Measurements from ENCODE around the gene NHLH2. TPM values are rescaled to one million over a fixed set of nuclear protein-coding genes. Genes with fewer than 3 reads are reported as not detected.
A peak's percentile ranks its signal among the peaks of the same experiment; 100 is the strongest.

The NHLH2 gene
- total RNA-seq, 1 donor from 2014 or later = not detected

DNA sequence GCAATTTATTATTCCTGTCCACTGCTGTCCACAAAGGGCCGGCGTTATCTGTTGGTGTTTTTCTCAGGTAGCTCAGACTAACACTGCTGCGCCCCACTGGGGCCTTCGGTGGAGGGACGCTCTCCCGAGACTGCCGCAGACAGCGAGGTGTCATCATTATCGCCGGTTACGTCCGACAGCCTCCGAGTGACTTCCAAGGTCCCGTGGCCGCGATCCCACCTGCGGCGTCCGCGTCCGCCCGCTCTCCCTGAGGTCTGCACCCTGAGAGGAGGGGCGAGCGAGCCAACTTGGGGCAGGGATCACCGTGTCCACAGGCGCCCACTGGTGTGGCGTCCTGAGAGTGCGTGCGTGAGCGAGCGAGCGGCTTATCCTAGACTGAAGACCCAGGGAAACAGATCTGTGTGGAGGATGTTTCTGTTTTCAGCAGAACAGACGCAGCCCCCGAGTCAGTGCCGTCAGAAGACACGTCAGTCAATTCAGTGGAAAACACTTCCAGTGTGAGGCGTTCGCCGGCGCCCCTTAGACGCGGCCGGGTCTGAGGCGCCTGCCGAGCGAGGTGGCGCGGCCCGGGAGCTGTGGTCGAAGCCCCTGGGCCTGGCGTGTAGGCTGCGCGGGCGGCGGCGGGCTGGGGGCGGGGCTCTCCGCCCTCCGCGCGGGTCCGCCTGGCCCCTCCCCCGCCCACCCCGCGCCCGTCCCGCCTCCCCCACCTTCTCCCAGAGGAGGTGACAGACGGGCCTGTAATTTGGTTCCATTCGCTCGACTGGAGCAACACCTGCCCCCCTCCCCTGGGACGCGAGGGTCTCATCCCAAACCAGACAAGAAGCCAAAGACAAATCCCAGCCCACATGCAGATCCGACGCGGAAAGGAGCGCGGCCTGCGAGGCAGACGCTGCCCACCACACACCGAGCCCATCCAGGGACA is 12.6 kb downstream of the NHLH2 start:
- H3K27me3 ChIP-seq (ENCODE audit: control insufficient read depth in 3 of 3, insufficient read depth in 3 of 3, low read length in 3 of 3) = peaks cover 10 to 30% (median 26%) of the 10 kb centered on the region in 3 donors
- peak overlapping the region; percentile 66 to 72 (median 70) for H3K4me3 ChIP-seq (ENCODE audit: low read length in 3 of 3)
- H3K36me3 ChIP-seq (ENCODE audit: control insufficient read depth in 3 of 3, insufficient read depth in 3 of 3, low read length in 3 of 3) = no peaks in the 10 kb centered on the region
- no peaks in the 10 kb centered on the region for H3K9me3 ChIP-seq (ENCODE audit: control insufficient read depth in 3 of 3, low read length in 3 of 3)
- no peak overlapping the region for H3K27ac ChIP-seq (ENCODE audit: low read depth, low read length)
- peak overlapping the region in 2 of 3 donors; percentile 52 to 64 for H3K9ac ChIP-seq (ENCODE audit: low read depth in 1 of 3, low read length in 3 of 3)
- peaks cover 9 to 13% (median 9%) of the 10 kb centered on the region in 3 donors for H3K4me1 ChIP-seq (ENCODE audit: control insufficient read depth in 3 of 3, insufficient read depth in 3 of 3, low read length in 3 of 3)

DNA sequence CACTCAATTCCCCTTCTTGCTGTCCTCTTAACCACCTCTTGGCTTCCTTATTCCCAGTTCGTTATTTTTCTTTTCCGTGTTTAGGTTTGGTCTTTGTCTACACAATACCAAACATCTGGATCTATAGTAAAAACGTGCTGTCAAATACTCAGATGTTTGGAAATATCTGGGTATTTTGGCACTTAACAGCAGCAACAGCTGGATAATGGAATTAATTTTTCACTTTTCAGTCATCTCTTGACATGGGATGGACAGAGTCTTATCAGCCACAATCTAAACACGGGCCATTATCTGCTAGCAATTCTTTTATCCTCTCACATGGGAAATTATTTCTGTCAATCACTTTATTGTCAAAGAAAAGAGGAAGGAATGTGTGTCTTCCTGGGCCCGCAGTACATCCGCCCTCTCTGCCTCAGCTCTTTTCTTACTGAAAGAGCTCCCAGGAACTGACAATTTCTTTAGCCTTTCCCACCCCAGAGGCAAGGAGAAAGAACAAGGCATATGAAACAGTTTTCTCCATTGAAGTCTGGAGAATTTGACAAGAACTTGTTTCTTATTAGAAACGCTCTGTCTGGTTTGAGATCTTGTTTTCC is 13.4 kb downstream of the NHLH2 start:
- Histone ChIP-seq H3K4me1 (ENCODE audit: control insufficient read depth in 3 of 3, insufficient read depth in 3 of 3, low read length in 3 of 3) (peaks cover 9 to 13% (median 9%) of the 10 kb centered on the region in 3 donors), H3K27ac (ENCODE audit: low read depth, low read length) (no peak overlapping the region), H3K4me3 (ENCODE audit: low read length in 3 of 3) (peak overlapping the region in 2 of 3 donors; percentile 66 to 72), H3K36me3 (ENCODE audit: control insufficient read depth in 3 of 3, insufficient read depth in 3 of 3, low read length in 3 of 3) (no peaks in the 10 kb centered on the region), H3K9me3 (ENCODE audit: control insufficient read depth in 3 of 3, low read length in 3 of 3) (no peaks in the 10 kb centered on the region), H3K27me3 (ENCODE audit: control insufficient read depth in 3 of 3, insufficient read depth in 3 of 3, low read length in 3 of 3) (peaks cover 8 to 26% (median 26%) of the 10 kb centered on the region in 3 donors), H3K9ac (ENCODE audit: low read depth in 1 of 3, low read length in 3 of 3) (peak overlapping the region in 1 of 3 donors; percentile 64)

DNA sequence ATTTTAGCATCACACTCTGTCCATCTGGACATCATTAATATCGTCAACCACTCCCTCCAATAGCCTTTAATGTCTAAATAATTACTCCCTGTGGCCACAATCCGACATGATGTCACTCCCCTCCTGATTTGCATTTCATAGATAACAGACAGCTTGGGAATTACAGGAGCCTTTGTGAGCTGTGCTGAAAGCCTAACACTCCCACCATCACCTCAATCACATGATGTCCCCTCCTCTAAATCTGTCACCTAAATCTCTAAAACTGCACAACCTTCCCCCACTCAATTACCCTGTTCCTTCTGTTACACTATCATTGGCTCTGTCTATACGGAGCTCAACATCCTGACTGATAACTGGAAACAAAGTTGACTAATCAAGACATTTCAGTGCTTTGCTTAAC is 14.3 kb downstream of the NHLH2 start:
- Histone ChIP-seq H3K27me3 (ENCODE audit: control insufficient read depth in 3 of 3, insufficient read depth in 3 of 3, low read length in 3 of 3) (peaks cover 8 to 26% (median 26%) of the 10 kb centered on the region in 3 donors), H3K27ac (ENCODE audit: low read depth, low read length) (no peak overlapping the region), H3K4me1 (ENCODE audit: control insufficient read depth in 3 of 3, insufficient read depth in 3 of 3, low read length in 3 of 3) (peaks cover 9 to 13% (median 9%) of the 10 kb centered on the region in 3 donors), H3K9ac (ENCODE audit: low read depth in 1 of 3, low read length in 3 of 3) (no peak overlapping the region), H3K36me3 (ENCODE audit: control insufficient read depth in 3 of 3, insufficient read depth in 3 of 3, low read length in 3 of 3) (no peaks in the 10 kb centered on the region), H3K9me3 (ENCODE audit: control insufficient read depth in 3 of 3, low read length in 3 of 3) (no peaks in the 10 kb centered on the region), H3K4me3 (ENCODE audit: low read length in 3 of 3) (no peak overlapping the region)

DNA sequence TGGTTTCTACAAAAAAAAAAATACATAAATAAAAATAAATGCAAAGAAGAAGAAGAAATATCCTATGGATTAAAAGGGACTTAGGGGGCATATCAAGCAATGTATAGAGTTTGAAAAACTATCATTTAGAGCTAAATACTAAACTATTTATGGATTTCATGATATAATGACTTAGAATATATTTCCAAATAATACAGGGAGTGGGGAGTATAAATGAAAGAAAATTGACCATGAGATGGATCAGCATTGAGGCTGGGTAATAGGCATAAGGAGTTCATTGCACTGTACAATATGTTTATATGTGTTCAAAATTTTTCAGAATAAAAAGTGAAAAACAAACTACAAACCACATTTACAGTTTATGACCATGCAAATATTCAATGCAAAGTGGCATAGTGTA is 18.8 kb downstream of the NHLH2 start:
- Histone ChIP-seq H3K9me3 (ENCODE audit: control insufficient read depth in 3 of 3, low read length in 3 of 3) (no peaks in the 10 kb centered on the region), H3K4me1 (ENCODE audit: control insufficient read depth in 3 of 3, insufficient read depth in 3 of 3, low read length in 3 of 3) (no peaks in the 10 kb centered on the region), H3K27me3 (ENCODE audit: control insufficient read depth in 3 of 3, insufficient read depth in 3 of 3, low read length in 3 of 3) (peaks cover 0 to 5% (median 3%) of the 10 kb centered on the region in 3 donors), H3K36me3 (ENCODE audit: control insufficient read depth in 3 of 3, insufficient read depth in 3 of 3, low read length in 3 of 3) (no peaks in the 10 kb centered on the region), H3K27ac (ENCODE audit: low read depth, low read length) (no peak overlapping the region), H3K4me3 (ENCODE audit: low read length in 3 of 3) (no peak overlapping the region), H3K9ac (ENCODE audit: low read depth in 1 of 3, low read length in 3 of 3) (no peak overlapping the region)

DNA sequence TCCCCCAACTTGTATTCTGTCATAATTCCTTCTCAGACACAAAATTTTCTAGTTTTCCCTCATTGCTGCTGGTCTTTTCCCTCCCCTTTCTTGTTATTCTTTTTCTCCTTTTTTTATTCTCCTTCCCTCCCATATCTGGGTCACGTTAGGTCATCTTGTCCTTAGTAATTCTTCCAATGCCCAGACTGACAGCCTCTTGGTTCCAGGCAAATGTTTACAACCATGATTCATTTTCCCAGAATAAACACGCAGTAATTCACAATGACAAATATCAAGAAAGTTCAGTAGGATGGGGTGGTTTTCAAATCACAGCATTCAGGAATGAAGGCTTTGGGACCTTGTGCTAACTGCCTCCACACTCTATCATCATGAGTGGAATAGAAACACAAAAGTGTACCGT is 25.2 kb downstream of the NHLH2 start:
- Histone ChIP-seq H3K27ac (ENCODE audit: low read depth, low read length) (no peak overlapping the region), H3K36me3 (ENCODE audit: control insufficient read depth in 3 of 3, insufficient read depth in 3 of 3, low read length in 3 of 3) (no peaks in the 10 kb centered on the region), H3K4me1 (ENCODE audit: control insufficient read depth in 3 of 3, insufficient read depth in 3 of 3, low read length in 3 of 3) (peaks cover 0 to 8% (median 4%) of the 10 kb centered on the region in 3 donors), H3K9me3 (ENCODE audit: control insufficient read depth in 3 of 3, low read length in 3 of 3) (no peaks in the 10 kb centered on the region), H3K27me3 (ENCODE audit: control insufficient read depth in 3 of 3, insufficient read depth in 3 of 3, low read length in 3 of 3) (no peaks in the 10 kb centered on the region), H3K9ac (ENCODE audit: low read depth in 1 of 3, low read length in 3 of 3) (no peak overlapping the region), H3K4me3 (ENCODE audit: low read length in 3 of 3) (no peak overlapping the region)

DNA sequence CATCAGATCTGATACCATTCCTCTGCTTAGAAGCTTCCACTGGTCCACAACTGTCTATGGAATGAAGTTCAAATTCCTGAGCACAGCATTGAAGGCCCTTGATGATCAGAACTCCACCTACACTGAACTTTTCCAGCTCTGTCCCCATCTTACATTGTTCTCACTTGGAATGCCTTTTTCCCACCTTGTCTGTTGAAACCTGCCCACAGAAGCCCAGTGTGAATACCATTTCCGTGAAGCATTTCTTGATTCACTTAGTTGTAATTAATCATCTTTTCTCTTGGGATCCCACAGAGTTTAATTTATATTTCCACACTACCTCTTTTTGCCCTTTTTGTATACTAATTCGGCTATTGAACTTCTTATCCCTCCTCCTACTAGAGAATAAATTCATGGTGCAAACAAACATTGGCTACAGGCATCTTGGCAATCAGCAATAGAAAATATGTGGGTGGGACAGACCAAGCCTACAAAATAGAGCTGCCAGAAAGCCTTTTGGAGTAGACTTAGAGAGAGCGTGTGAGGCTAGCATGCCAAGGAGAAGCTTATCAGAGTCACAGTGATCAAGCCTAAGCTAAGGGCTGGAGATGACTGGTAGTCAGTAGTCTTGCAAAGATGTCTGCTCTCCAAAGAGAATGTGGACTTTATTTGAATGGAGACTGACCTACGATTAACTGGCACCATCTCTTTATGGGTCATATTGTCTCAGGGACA is 26.1 kb downstream of the NHLH2 start:
- Histone ChIP-seq H3K9me3 (ENCODE audit: control insufficient read depth in 3 of 3, low read length in 3 of 3) (no peaks in the 10 kb centered on the region), H3K9ac (ENCODE audit: low read depth in 1 of 3, low read length in 3 of 3) (no peak overlapping the region), H3K27ac (ENCODE audit: low read depth, low read length) (no peak overlapping the region), H3K36me3 (ENCODE audit: control insufficient read depth in 3 of 3, insufficient read depth in 3 of 3, low read length in 3 of 3) (no peaks in the 10 kb centered on the region), H3K27me3 (ENCODE audit: control insufficient read depth in 3 of 3, insufficient read depth in 3 of 3, low read length in 3 of 3) (no peaks in the 10 kb centered on the region), H3K4me3 (ENCODE audit: low read length in 3 of 3) (no peak overlapping the region), H3K4me1 (ENCODE audit: control insufficient read depth in 3 of 3, insufficient read depth in 3 of 3, low read length in 3 of 3) (peaks cover 0 to 8% (median 4%) of the 10 kb centered on the region in 3 donors)

DNA sequence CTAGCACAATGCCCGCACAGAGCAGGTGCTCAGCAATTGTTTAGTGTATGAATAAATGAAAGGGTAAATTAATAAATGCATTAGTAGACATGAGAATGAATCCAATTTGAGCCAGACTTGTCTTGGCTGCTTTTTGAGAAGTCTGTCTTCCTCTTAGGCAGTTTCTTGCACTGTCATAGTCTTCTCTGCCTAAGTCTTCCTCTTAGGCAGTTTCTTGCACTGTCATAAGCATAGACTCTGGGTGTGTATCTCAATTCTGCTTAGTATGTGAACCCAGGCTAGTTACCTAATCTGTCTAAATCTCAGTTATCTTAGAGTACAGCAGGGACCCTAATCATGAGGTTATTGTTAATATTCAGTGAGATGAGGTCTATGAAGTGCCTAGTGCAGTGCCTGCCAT is 27.2 kb downstream of the NHLH2 start:
- Histone ChIP-seq H3K36me3 (ENCODE audit: control insufficient read depth in 3 of 3, insufficient read depth in 3 of 3, low read length in 3 of 3) (no peaks in the 10 kb centered on the region), H3K9me3 (ENCODE audit: control insufficient read depth in 3 of 3, low read length in 3 of 3) (no peaks in the 10 kb centered on the region), H3K27ac (ENCODE audit: low read depth, low read length) (no peak overlapping the region)

DNA sequence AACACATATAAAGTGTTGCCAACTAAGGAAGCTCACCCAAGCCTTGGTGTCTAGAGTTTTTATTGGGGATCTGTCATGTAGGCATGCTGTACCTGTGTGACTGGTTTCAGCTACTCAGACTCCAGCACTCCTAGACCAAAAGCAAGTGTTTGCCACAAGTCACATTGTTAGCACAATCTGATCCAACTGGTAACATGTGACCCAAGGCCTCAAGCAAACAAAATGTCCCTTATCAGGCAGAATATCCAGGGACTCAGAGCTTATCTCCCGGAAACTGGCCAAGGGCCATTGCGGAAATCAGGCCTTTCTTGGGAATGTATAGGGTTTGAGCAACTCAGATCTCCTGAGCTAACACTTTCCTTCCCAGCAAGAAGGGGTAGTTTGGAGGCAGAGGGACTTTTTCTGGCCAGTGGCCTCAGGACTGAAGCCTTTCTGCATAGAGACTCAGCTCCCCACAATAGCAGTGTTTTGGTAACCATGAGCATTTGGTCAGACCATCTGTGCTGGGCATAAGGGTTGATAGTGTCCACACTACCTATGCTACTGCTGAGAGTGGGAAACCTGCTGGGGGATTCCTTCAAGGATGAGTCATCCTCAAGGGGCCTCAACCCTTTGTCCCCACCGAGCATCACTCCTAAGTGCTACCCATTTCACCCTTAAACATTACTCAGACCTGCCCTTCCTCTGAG is 29.6 kb downstream of the NHLH2 start:
- Histone ChIP-seq H3K9ac (ENCODE audit: low read depth in 1 of 3, low read length in 3 of 3) (no peak overlapping the region), H3K4me1 (ENCODE audit: control insufficient read depth in 3 of 3, insufficient read depth in 3 of 3, low read length in 3 of 3) (peaks cover 0 to 8% (median 4%) of the 10 kb centered on the region in 3 donors), H3K36me3 (ENCODE audit: control insufficient read depth in 3 of 3, insufficient read depth in 3 of 3, low read length in 3 of 3) (no peaks in the 10 kb centered on the region), H3K27me3 (ENCODE audit: control insufficient read depth in 3 of 3, insufficient read depth in 3 of 3, low read length in 3 of 3) (no peaks in the 10 kb centered on the region), H3K4me3 (ENCODE audit: low read length in 3 of 3) (no peak overlapping the region), H3K27ac (ENCODE audit: low read depth, low read length) (no peak overlapping the region), H3K9me3 (ENCODE audit: control insufficient read depth in 3 of 3, low read length in 3 of 3) (no peaks in the 10 kb centered on the region)

More for the DNA sequence above, 27.2 kb downstream of the NHLH2 start:
- Histone ChIP-seq H3K4me1 (ENCODE audit: control insufficient read depth in 3 of 3, insufficient read depth in 3 of 3, low read length in 3 of 3) (peaks cover 0 to 8% (median 4%) of the 10 kb centered on the region in 3 donors), H3K9ac (ENCODE audit: low read depth in 1 of 3, low read length in 3 of 3) (no peak overlapping the region), H3K27me3 (ENCODE audit: control insufficient read depth in 3 of 3, insufficient read depth in 3 of 3, low read length in 3 of 3) (no peaks in the 10 kb centered on the region), H3K4me3 (ENCODE audit: low read length in 3 of 3) (no peak overlapping the region)

DNA sequence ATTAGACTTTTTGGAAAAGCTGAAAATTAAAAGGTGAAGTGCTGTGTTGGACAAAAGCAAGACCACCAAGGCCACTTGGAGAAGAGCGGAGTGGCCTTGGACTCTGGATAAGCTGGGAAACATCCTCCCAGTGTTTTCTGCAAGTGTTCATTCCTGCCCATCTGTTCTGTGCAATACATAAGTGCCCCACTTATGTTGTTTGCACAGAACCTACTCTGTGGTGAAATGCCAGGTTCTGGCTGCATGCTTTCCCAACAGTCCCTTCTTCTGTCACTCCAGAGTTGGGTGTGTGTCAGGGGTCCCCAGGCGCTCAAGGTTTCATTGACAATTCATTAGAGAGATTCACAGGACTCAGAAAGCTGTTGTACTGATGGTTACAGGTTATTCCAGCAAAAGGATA is 30.3 kb downstream of the NHLH2 start:
- H3K4me3 ChIP-seq (ENCODE audit: low read length in 3 of 3) = no peak overlapping the region

More for the DNA sequence above, 30.3 kb downstream of the NHLH2 start:
- Histone ChIP-seq H3K36me3 (ENCODE audit: control insufficient read depth in 3 of 3, insufficient read depth in 3 of 3, low read length in 3 of 3) (no peaks in the 10 kb centered on the region), H3K9ac (ENCODE audit: low read depth in 1 of 3, low read length in 3 of 3) (no peak overlapping the region), H3K4me1 (ENCODE audit: control insufficient read depth in 3 of 3, insufficient read depth in 3 of 3, low read length in 3 of 3) (peaks cover 0 to 4% (median 4%) of the 10 kb centered on the region in 3 donors), H3K27me3 (ENCODE audit: control insufficient read depth in 3 of 3, insufficient read depth in 3 of 3, low read length in 3 of 3) (no peaks in the 10 kb centered on the region), H3K27ac (ENCODE audit: low read depth, low read length) (no peak overlapping the region), H3K9me3 (ENCODE audit: control insufficient read depth in 3 of 3, low read length in 3 of 3) (no peaks in the 10 kb centered on the region)

All from skeletal muscle tissue (tissue), 4 donors.